ENCODE results near the gene SLC24A3. TPM values are rescaled to one million over a fixed set of nuclear protein-coding genes. Genes with fewer than 3 reads are reported as not detected.

The SLC24A3 gene
- total RNA-seq, 6 experiments from 2014 or later = not detected

DNA sequence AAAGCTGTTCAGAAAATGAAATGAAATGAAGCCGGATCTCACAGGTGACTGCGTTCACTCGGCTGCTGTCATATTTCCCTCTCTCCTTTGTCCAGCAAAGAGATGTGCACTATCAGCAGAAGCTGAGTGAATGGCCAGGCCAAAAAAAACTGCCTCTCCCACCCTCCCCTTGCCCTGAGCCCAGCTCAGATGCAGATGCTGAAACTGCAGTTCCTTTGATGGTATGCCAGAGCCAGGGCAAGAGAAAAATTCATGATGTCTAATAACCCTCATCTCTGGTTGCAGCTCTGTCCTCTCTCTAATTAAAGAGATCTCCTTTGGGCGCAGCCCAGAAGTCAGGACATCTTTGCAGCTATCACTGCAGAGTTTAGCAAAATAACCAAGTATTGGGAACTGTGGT lies 335.1 kb downstream of the SLC24A3 start:
- H3K36me3 Mint-ChIP-seq (ENCODE audit: low read depth) = no peaks in the 10 kb centered on the region

DNA sequence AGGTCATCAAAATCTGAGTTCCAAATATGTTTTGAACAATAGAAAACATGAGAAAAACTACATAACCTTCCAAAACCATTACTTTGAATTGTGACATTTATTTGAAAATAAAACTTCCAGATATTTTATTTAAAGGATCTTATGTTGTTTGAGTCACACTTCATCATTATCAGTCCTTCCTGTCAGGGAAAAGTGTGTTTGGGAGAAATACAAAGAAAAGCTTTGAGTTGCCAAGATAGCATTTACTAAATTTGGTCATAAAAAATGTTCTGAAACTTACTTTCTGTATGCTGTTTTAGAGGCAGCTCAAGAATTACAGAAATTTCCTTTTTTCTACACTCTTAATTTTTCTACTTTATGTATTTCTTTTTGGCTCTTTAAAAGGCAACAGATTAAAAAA lies 337.5 kb downstream of the SLC24A3 start:
- no peak overlapping the region for H3K4me3 Mint-ChIP-seq
- H3K27ac Mint-ChIP-seq = no peak overlapping the region
- H3K4me1 Mint-ChIP-seq (ENCODE audit: low read depth) = no peaks in the 10 kb centered on the region
- peaks cover 5% of the 10 kb centered on the region; the same call in 1 of the 2 replicates for H3K9me3 Mint-ChIP-seq
- DNase-seq = no peak
- TF ChIP-seq, protein P1, sequence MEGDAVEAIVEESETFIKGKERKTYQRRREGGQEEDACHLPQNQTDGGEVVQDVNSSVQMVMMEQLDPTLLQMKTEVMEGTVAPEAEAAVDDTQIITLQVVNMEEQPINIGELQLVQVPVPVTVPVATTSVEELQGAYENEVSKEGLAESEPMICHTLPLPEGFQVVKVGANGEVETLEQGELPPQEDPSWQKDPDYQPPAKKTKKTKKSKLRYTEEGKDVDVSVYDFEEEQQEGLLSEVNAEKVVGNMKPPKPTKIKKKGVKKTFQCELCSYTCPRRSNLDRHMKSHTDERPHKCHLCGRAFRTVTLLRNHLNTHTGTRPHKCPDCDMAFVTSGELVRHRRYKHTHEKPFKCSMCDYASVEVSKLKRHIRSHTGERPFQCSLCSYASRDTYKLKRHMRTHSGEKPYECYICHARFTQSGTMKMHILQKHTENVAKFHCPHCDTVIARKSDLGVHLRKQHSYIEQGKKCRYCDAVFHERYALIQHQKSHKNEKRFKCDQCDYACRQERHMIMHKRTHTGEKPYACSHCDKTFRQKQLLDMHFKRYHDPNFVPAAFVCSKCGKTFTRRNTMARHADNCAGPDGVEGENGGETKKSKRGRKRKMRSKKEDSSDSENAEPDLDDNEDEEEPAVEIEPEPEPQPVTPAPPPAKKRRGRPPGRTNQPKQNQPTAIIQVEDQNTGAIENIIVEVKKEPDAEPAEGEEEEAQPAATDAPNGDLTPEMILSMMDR (IDR thresholded peaks at IDR 0.05) = no peak
- H3K27me3 Mint-ChIP-seq (ENCODE audit: insufficient read depth) = peaks cover 3% of the 10 kb centered on the region; the same call in 1 of the 2 replicates
- no peaks in the 10 kb centered on the region for H3K36me3 Mint-ChIP-seq (ENCODE audit: low read depth)

More for the DNA sequence above, 335.1 kb downstream of the SLC24A3 start:
- peaks cover 5% of the 10 kb centered on the region for H3K27me3 Mint-ChIP-seq (ENCODE audit: insufficient read depth)
- H3K9me3 Mint-ChIP-seq = peaks cover 5% of the 10 kb centered on the region; the same call in 1 of the 2 replicates
- DNase-seq = no peak
- H3K4me1 Mint-ChIP-seq (ENCODE audit: low read depth) = no peaks in the 10 kb centered on the region
- H3K27ac Mint-ChIP-seq = no peak overlapping the region
- no peak overlapping the region for H3K4me3 Mint-ChIP-seq
- TF ChIP-seq, protein P1 (IDR thresholded peaks at IDR 0.05) = no peak

DNA sequence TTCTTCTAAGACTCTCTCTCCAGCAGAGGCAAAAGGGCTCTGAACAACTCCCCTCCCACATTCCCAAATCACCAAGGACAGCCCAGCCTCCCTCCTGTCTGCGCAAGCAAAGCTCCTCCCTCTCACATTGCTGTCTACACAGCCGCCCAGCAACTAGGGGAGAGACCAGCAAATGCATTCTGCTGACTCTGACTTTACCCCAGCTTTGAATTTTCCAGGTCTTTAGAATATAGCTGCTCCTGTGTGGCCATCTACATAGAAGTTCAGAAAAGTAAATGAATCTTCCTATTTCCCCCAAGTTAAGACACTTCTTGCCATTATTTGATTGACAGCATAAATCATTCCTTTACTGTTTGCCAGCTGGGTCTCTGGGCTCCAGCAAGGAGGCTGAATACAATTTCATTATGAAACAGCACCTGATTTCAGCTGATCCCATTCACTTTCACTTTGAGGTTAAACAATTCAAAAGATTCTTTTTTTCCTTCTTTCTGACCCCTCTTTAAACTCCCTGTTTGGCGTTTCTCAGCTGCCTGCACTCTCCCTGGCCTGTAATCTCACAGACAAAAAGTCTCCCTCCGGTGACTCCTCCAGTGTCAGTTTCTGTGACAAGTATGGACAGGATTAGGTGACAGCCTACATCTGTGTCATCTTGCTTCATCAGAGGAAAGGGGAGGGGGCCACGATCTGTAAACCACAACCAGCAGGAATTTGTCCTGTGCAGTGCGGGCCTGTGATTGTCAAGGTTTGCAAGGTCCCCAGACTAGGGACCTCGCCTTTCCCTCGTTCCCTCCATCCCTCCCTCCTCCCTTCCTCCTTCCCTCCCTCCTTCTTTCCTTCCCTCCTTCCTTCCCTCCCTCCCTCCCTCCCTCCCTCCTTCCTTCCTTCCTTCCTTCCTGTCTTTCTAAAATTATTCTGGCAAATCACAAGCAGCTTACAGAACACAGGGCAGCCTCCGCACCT lies 340.1 kb downstream of the SLC24A3 start:
- no peak overlapping the region for H3K27ac Mint-ChIP-seq
- H3K36me3 Mint-ChIP-seq (ENCODE audit: low read depth) = no peaks in the 10 kb centered on the region
- TF ChIP-seq, protein P1 (IDR thresholded peaks at IDR 0.05) = no peak
- no peaks in the 10 kb centered on the region for H3K9me3 Mint-ChIP-seq
- DNase-seq = no peak
- H3K4me1 Mint-ChIP-seq (ENCODE audit: low read depth) = no peaks in the 10 kb centered on the region
- H3K4me3 Mint-ChIP-seq = no peak overlapping the region
- peaks cover 3% of the 10 kb centered on the region; the same call in 1 of the 2 replicates for H3K27me3 Mint-ChIP-seq (ENCODE audit: insufficient read depth)

DNA sequence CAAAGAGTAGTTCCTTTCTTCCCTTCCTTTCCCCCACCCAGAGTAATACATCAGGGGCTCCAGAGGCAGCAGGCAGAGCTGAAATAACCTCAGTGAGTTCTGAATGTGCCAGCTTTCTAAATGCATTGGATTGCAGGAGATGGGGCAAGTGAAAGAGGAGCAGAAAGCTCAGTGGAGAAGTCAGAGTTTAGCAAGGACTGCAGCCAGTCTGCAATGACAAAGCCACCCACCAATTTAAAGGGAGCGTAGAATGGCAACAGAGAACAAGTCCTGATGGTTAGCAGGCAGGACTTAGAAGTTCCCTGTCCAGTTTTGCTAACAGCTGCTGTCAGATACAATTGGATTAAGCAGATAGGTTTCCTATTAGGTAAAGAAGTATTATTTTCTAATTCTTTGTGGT lies 342.2 kb downstream of the SLC24A3 start:
- no peak overlapping the region for H3K4me3 Mint-ChIP-seq
- no peaks in the 10 kb centered on the region for H3K4me1 Mint-ChIP-seq (ENCODE audit: low read depth)
- TF ChIP-seq, protein P1 (IDR thresholded peaks at IDR 0.05) = no peak
- H3K27me3 Mint-ChIP-seq (ENCODE audit: insufficient read depth) = no peaks in the 10 kb centered on the region; the same call in 1 of the 2 replicates
- H3K27ac Mint-ChIP-seq = no peak overlapping the region
- H3K9me3 Mint-ChIP-seq = no peaks in the 10 kb centered on the region
- no peaks in the 10 kb centered on the region for H3K36me3 Mint-ChIP-seq (ENCODE audit: low read depth)
- DNase-seq = no peak

GRCh38 chr20:19555726-19556125 lies 343.3 kb downstream of the SLC24A3 start:
- Mint-ChIP-seq H3K4me3 (no peak overlapping the region), H3K27ac (no peak overlapping the region), H3K4me1 (ENCODE audit: low read depth) (no peaks in the 10 kb centered on the region), H3K36me3 (ENCODE audit: low read depth) (no peaks in the 10 kb centered on the region), H3K27me3 (ENCODE audit: insufficient read depth) (no peaks in the 10 kb centered on the region; the same call in 1 of the 2 replicates), H3K9me3 (no peaks in the 10 kb centered on the region)
- TF ChIP-seq, protein P1 (IDR thresholded peaks at IDR 0.05) = no peak
- DNase-seq = no peak
